ENCODE results near the gene NBPF19.
"Not testable (repeated sequence)": the region's sequence is repeated elsewhere in the genome, so short reads cannot be mapped to it uniquely, and the experiment has no call there.

DNA sequence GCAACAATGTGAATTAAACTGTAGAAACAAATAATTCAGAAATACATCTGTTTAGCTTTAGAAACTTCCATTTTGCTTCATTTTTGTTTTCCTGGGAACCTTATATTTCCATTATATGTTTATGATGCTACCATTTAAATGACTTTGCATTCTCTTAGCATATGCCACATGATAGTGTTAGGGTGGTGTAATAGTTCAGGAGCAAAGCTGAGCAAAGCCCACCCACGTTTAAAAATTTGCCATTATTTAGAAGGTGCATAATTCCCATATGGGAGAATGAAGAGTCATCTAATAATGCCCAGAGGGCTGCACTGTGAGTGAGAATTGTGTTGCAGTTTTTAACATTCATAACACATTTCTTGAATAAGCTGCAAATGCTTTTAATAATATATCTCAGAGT is 22.2 kb upstream of the NBPF19 start:
- TF ChIP-seq, protein P1, sequence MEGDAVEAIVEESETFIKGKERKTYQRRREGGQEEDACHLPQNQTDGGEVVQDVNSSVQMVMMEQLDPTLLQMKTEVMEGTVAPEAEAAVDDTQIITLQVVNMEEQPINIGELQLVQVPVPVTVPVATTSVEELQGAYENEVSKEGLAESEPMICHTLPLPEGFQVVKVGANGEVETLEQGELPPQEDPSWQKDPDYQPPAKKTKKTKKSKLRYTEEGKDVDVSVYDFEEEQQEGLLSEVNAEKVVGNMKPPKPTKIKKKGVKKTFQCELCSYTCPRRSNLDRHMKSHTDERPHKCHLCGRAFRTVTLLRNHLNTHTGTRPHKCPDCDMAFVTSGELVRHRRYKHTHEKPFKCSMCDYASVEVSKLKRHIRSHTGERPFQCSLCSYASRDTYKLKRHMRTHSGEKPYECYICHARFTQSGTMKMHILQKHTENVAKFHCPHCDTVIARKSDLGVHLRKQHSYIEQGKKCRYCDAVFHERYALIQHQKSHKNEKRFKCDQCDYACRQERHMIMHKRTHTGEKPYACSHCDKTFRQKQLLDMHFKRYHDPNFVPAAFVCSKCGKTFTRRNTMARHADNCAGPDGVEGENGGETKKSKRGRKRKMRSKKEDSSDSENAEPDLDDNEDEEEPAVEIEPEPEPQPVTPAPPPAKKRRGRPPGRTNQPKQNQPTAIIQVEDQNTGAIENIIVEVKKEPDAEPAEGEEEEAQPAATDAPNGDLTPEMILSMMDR (conservative IDR thresholded peaks at IDR 0.05; ENCODE audit: low read depth in 2 of 2): not testable (repeated sequence)
- not testable (repeated sequence) for TF ChIP-seq EZH2 (IDR thresholded peaks at IDR 0.05; ENCODE audit: low read depth, unreplicated experiment); POLR2AphosphoS5 (IDR thresholded peaks at IDR 0.05; ENCODE audit: low read depth); STAT1 (IDR thresholded peaks at IDR 0.05; ENCODE audit: unreplicated experiment); EZH2phosphoT487 (IDR thresholded peaks at IDR 0.05; ENCODE audit: unreplicated experiment); ZNF114 (CRISPR knock-in tag; IDR thresholded peaks at IDR 0.05); CREB1 (CRISPR knock-in tag; IDR thresholded peaks at IDR 0.05; ENCODE audit: low read depth)
- TF ChIP-seq, protein P2, sequence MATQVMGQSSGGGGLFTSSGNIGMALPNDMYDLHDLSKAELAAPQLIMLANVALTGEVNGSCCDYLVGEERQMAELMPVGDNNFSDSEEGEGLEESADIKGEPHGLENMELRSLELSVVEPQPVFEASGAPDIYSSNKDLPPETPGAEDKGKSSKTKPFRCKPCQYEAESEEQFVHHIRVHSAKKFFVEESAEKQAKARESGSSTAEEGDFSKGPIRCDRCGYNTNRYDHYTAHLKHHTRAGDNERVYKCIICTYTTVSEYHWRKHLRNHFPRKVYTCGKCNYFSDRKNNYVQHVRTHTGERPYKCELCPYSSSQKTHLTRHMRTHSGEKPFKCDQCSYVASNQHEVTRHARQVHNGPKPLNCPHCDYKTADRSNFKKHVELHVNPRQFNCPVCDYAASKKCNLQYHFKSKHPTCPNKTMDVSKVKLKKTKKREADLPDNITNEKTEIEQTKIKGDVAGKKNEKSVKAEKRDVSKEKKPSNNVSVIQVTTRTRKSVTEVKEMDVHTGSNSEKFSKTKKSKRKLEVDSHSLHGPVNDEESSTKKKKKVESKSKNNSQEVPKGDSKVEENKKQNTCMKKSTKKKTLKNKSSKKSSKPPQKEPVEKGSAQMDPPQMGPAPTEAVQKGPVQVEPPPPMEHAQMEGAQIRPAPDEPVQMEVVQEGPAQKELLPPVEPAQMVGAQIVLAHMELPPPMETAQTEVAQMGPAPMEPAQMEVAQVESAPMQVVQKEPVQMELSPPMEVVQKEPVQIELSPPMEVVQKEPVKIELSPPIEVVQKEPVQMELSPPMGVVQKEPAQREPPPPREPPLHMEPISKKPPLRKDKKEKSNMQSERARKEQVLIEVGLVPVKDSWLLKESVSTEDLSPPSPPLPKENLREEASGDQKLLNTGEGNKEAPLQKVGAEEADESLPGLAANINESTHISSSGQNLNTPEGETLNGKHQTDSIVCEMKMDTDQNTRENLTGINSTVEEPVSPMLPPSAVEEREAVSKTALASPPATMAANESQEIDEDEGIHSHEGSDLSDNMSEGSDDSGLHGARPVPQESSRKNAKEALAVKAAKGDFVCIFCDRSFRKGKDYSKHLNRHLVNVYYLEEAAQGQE (IDR thresholded peaks at IDR 0.05; ENCODE audit: unreplicated experiment): not testable (repeated sequence)

All from GM23338 (cell line).